ENCODE data around the gene AGBL1. TPM values are rescaled to one million over a fixed set of nuclear protein-coding genes. Genes with fewer than 3 reads are reported as not detected.

The AGBL1 gene
- total RNA-seq, 2 donors from 2014 or later, result 0.23 to 0.91 TPM

DNA sequence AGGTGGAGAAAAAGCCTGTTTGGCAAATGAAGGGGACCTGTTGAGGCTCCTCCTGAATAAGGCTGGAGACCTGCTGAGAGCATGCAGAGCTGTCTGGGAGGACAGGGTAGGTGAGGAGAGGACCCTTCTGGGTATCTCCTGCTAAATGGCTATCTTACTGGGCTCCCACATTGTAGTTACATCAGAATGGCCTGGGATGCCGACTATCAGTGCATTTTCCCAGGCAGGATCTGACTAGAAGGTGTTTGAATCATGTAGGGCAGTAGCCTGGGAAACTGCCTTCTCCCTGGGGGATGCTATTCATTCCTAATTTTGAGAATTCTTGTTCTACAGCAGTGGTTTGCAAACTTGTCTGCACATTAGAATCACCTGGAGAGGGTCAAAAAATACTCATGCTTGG is 631 bp downstream of the AGBL1 start:
- intact Hi-C loops (cut with DNase I), result no loop called here
- 91% methylated on average over 1 of the region's 1 CpG for WGBS
- Histone ChIP-seq H3K27me3 (replicated peaks; ENCODE audit: insufficient read depth) (no peaks in the 10 kb centered on the region), H3K4me3 (no peak overlapping the region), H3K27ac (no peak overlapping the region), H3K4me1 (replicated peaks) (no peaks in the 10 kb centered on the region), H3K9me3 (no peaks in the 10 kb centered on the region), H3K36me3 (no peaks in the 10 kb centered on the region)
- TF ChIP-seq POLR2AphosphoS5 (IDR thresholded peaks at IDR 0.05) (no peak), POLR2A (IDR thresholded peaks at IDR 0.05) (no peak), CTCF (IDR thresholded peaks at IDR 0.05) (no peak)
- no peak for DNase-seq (ENCODE audit: low spot score)

DNA sequence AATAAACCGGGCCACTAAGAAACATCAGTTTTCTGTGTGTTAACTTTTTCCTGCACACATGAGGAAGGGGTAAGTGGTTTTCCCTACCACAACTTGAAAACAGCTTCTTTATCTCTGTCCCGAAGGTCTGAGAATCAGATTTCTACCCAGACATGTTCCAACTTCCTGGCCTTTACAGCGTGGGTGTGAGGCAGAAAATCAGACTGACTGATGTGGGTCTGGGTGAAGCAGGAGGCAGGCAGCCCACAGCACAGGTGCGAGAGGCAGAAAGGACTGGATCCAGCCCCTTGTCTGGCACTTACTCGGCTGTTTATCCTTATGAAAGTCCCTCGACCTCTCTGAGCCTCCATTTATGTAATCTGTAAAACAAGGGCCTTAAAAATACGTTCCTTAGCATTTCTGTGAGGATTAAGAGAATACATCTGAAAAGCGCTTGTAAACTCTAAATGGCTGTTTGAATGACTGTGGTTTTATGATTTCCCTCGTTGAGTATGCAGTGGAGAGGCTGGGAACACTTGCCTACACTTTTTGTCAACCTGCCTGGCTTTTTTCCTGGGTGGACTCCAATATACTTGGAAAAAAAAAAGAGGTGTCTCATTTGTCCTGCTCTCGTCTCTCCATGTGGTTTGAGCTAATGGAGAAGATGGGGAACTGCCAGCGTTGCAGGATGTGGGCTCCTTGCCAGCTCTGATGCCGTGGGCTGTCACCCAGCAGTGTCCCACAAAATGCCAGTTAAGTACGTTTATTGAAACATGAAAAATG is 3.1 kb downstream of the AGBL1 start:
- intact Hi-C loops (cut with DNase I), result no loop called here
- H3K27ac ChIP-seq, result no peak overlapping the region
- 13% methylated on average over 13 of the region's 13 CpGs for WGBS

GRCh38 chr15:86087808-86088207 is 8.1 kb downstream of the AGBL1 start:
- Histone ChIP-seq H3K4me1 (replicated peaks) (no peaks in the 10 kb centered on the region), H3K27ac (no peak overlapping the region), H3K27me3 (replicated peaks; ENCODE audit: insufficient read depth) (no peaks in the 10 kb centered on the region), H3K36me3 (no peaks in the 10 kb centered on the region), H3K9me3 (no peaks in the 10 kb centered on the region), H3K4me3 (no peak overlapping the region)
- TF ChIP-seq POLR2A (IDR thresholded peaks at IDR 0.05), result no peak
- TF ChIP-seq POLR2AphosphoS5 (IDR thresholded peaks at IDR 0.05), result no peak
- TF ChIP-seq CTCF (IDR thresholded peaks at IDR 0.05), result no peak
- intact Hi-C loops (cut with DNase I), result no loop called here
- DNase-seq (ENCODE audit: low spot score), result no peak

More for the DNA sequence above, 3.1 kb downstream of the AGBL1 start:
- no peaks in the 10 kb centered on the region for H3K36me3 ChIP-seq
- no peaks in the 10 kb centered on the region for H3K9me3 ChIP-seq
- no peaks in the 10 kb centered on the region for H3K4me1 ChIP-seq (replicated peaks)
- no peak overlapping the region for H3K4me3 ChIP-seq
- DNase-seq (ENCODE audit: low spot score), result no peak
- TF ChIP-seq POLR2A (IDR thresholded peaks at IDR 0.05) (no peak), POLR2AphosphoS5 (IDR thresholded peaks at IDR 0.05) (peak; percentile 9)
- no peaks in the 10 kb centered on the region for H3K27me3 ChIP-seq (replicated peaks; ENCODE audit: insufficient read depth)

- no peaks in the 10 kb centered on the region for H3K4me1 ChIP-seq (replicated peaks)
- no peak overlapping the region for H3K4me3 ChIP-seq
- intact Hi-C loops (cut with DNase I), result no loop called here
- H3K27me3 ChIP-seq (replicated peaks; ENCODE audit: insufficient read depth), result no peaks in the 10 kb centered on the region
- H3K9me3 ChIP-seq, result no peaks in the 10 kb centered on the region
- TF ChIP-seq POLR2AphosphoS5 (IDR thresholded peaks at IDR 0.05) (no peak), POLR2A (IDR thresholded peaks at IDR 0.05) (no peak), CTCF (IDR thresholded peaks at IDR 0.05) (no peak)
- DNase-seq (ENCODE audit: low spot score), result no peak
- H3K36me3 ChIP-seq, result no peaks in the 10 kb centered on the region
- WGBS, result 52% methylated on average over 4 of the region's 4 CpGs
- no peak overlapping the region for H3K27ac ChIP-seq
These were observed 9.8 kb downstream of the AGBL1 start for GRCh38 chr15:86089422-86089821.

GRCh38 chr15:86101818-86102217 is 22.1 kb downstream of the AGBL1 start:
- H3K4me1 ChIP-seq (replicated peaks), result no peaks in the 10 kb centered on the region
- intact Hi-C loops (cut with DNase I), result no loop called here
- no peak overlapping the region for H3K27ac ChIP-seq
- 94% methylated on average over 5 of the region's 5 CpGs for WGBS
- no peaks in the 10 kb centered on the region for H3K36me3 ChIP-seq
- H3K27me3 ChIP-seq (replicated peaks; ENCODE audit: insufficient read depth), result no peaks in the 10 kb centered on the region
- no peak for TF ChIP-seq CTCF (IDR thresholded peaks at IDR 0.05)
- no peak for TF ChIP-seq POLR2AphosphoS5 (IDR thresholded peaks at IDR 0.05)
- no peak for TF ChIP-seq POLR2A (IDR thresholded peaks at IDR 0.05)
- no peak overlapping the region for H3K4me3 ChIP-seq
- H3K9me3 ChIP-seq, result no peaks in the 10 kb centered on the region
- no peak for DNase-seq (ENCODE audit: low spot score)

Measured in prostate gland (tissue), 2 donors.